Keratinocyte (primary cell): ENCODE data around the gene RASSF7. TPM values are rescaled to one million over a fixed set of nuclear protein-coding genes. Genes with fewer than 3 reads are reported as not detected.

ENCODE experiments used
- DNase-seq: peaks from one replicate; pipeline ENCODE4 v3.0.0-alpha.2; 2011; ENCODE audit warnings: low read depth, missing footprints, low spot score
- FAIRE-seq: peaks from 2 replicates; lab custom pipeline; 2011; peaks lifted over from hg19 to GRCh38; lab: Jason Lieb, UNC
- H2AFZ ChIP-seq: 2 replicates; pipeline ENCODE4 v1.6.0; 2012; ENCODE audit warnings: low read length, control low read depth, inconsistent platforms; ENCODE audit not compliant: control insufficient read depth
- H3K27ac ChIP-seq: 2 replicates; pipeline ENCODE4 v1.5.1; 2011; ENCODE audit warnings: low read length; ENCODE audit not compliant: control insufficient read depth, insufficient read depth
- H3K27me3 ChIP-seq: 3 replicates; pipeline ENCODE4 v1.6.0; 2011; ENCODE audit warnings: low read length; ENCODE audit not compliant: control insufficient read depth, insufficient read depth; ENCODE audit errors: extremely low read depth
- H3K36me3 ChIP-seq, 2 experiments: 2 replicates in 1 of 2; 3 replicates in 1 of 2; pipeline ENCODE4 v1.5.1; 2011; ENCODE audit warnings: low read length in 2 of 2, mild to moderate bottlenecking in 1 of 2; ENCODE audit not compliant: control insufficient read depth in 2 of 2, insufficient read depth in 2 of 2; ENCODE audit errors: extremely low read depth in 1 of 2
- H3K4me1 ChIP-seq: 3 replicates; pipeline ENCODE4 v1.5.1; 2011; ENCODE audit warnings: low read length; ENCODE audit not compliant: control insufficient read depth, insufficient read depth; ENCODE audit errors: extremely low read depth
- H3K4me2 ChIP-seq: 3 replicates; pipeline ENCODE4 v1.6.0; 2011; ENCODE audit warnings: low read depth, low read length; ENCODE audit not compliant: control insufficient read depth, insufficient read depth; ENCODE audit errors: extremely low read depth
- H3K4me3 ChIP-seq, 3 experiments: fragments of 200-600 bp in 1 of 3; sonication (generic) in 1 of 3; 2 replicates in 2 of 3; 3 replicates in 1 of 3; pipeline ENCODE4 v1.5.1; 2011 to 2016; ENCODE audit warnings: low read length in 3 of 3, mild to moderate bottlenecking in 3 of 3, control low read depth in 2 of 3, inconsistent platforms in 1 of 3, low read depth in 1 of 3, mixed read lengths in 1 of 3, mixed run types in 1 of 3, moderate library complexity in 1 of 3; ENCODE audit not compliant: control insufficient read depth in 2 of 3, insufficient read depth in 2 of 3; ENCODE audit errors: extremely low read depth in 1 of 3
- H3K79me2 ChIP-seq: 2 replicates; pipeline ENCODE4 v1.6.0; 2012; ENCODE audit warnings: low read length; ENCODE audit not compliant: control insufficient read depth, insufficient read depth
- H3K9ac ChIP-seq: 3 replicates; pipeline ENCODE4 v1.6.0; 2011; ENCODE audit warnings: low read length; ENCODE audit not compliant: control insufficient read depth, insufficient read depth; ENCODE audit errors: extremely low read depth
- H3K9me1 ChIP-seq: 3 replicates; pipeline ENCODE4 v1.6.0; 2011; ENCODE audit warnings: low read length; ENCODE audit not compliant: control insufficient read depth, insufficient read depth; ENCODE audit errors: extremely low read depth
- H3K9me3 ChIP-seq: 2 replicates; pipeline ENCODE4 v1.5.1; 2012; ENCODE audit warnings: low read depth, low read length; ENCODE audit not compliant: control insufficient read depth
- H4K20me1 ChIP-seq: 3 replicates; pipeline ENCODE4 v1.6.0; 2011; ENCODE audit warnings: low read length; ENCODE audit not compliant: control insufficient read depth, insufficient read depth; ENCODE audit errors: extremely low read depth
- EZH2 ChIP-seq: IDR thresholded peaks from one replicate; pipeline ENCODE4 v1.6.1; 2012; ENCODE audit warnings: inconsistent platforms, mild to moderate bottlenecking, low read length, moderate library complexity
- dilution Hi-C: fragments of 300-500 bp; cut with MboI; formaldehyde crosslinking; loops from one replicate; pipeline ENCODE4 v1.7.0; 2020; ENCODE audit warnings: low sequenced_read_pairs; ENCODE audit not compliant: extremely low pct_ligation_motif_present
- polyA plus RNA-seq, 5 experiments: library from polyadenylated mRNA; depleted of rRNA in 3 of 5; stranded (reverse) in 3 of 5; stranded (forward) in 1 of 5; unstranded in 1 of 5; fragments of >200 nt; gene quantifications; 1 replicate in 1 of 5; 2 replicates in 3 of 5; 3 replicates in 1 of 5; pipeline versions ENCODE4 v1.2.1 to v1.2.3, GENCODE V29; 2011 to 2012; ENCODE audit warnings: missing spikeins in 2 of 5, low read depth in 1 of 5, low replicate concordance in 1 of 5
- TF ChIP-seq, protein P1 (sequence below), 3 experiments: IDR thresholded peaks in 1 of 3; conservative IDR thresholded peaks in 1 of 3; optimal IDR thresholded peaks in 1 of 3; 2 replicates in 2 of 3; 3 replicates in 1 of 3; pipeline versions ENCODE3 to v1.5.1; 2011; ENCODE audit warnings: low read length in 3 of 3, mild to moderate bottlenecking in 3 of 3, moderate library complexity in 2 of 3, control low read depth in 1 of 3, inconsistent platforms in 1 of 3; ENCODE audit not compliant: insufficient read depth in 2 of 3; ENCODE audit errors: extremely low read depth in 1 of 3

The RASSF7 gene
- polyA plus RNA-seq, 1 donor (not counting 4 experiments of a cell fraction or from before 2014, with no cell fraction given), result 24.3 TPM

DNA sequence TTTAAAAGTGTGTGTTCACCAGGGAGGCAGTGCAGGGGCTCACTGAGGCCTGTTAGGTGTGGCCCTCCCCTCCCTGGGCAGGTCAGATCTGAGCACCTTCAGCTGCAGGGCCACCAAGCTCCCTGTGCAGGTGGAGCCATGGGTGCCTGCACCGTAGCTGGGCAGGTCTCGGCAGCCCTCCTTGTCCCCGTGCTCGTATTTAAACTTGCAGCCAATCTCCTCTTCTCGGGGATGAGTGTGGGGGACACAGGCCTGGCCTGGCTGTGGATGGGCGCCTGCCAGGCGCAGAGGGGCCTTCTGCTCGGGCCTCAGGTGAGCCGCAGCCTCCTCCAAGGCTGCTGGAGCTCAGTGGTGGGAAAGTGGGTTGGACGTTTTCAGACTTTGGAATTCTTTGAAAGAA, 34.6 kb downstream of the RASSF7 start:
- no peaks in the 10 kb centered on the region for H3K9me1 ChIP-seq
- H3K27ac ChIP-seq, result no peak overlapping the region
- H2AFZ ChIP-seq, result no peak overlapping the region
- no peak overlapping the region for H3K4me3 ChIP-seq
- TF ChIP-seq, protein P1, sequence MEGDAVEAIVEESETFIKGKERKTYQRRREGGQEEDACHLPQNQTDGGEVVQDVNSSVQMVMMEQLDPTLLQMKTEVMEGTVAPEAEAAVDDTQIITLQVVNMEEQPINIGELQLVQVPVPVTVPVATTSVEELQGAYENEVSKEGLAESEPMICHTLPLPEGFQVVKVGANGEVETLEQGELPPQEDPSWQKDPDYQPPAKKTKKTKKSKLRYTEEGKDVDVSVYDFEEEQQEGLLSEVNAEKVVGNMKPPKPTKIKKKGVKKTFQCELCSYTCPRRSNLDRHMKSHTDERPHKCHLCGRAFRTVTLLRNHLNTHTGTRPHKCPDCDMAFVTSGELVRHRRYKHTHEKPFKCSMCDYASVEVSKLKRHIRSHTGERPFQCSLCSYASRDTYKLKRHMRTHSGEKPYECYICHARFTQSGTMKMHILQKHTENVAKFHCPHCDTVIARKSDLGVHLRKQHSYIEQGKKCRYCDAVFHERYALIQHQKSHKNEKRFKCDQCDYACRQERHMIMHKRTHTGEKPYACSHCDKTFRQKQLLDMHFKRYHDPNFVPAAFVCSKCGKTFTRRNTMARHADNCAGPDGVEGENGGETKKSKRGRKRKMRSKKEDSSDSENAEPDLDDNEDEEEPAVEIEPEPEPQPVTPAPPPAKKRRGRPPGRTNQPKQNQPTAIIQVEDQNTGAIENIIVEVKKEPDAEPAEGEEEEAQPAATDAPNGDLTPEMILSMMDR (optimal IDR thresholded peaks at IDR 0.05 in 1 of 3, IDR thresholded peaks at IDR 0.05 in 1 of 3, conservative IDR thresholded peaks at IDR 0.05 in 1 of 3; ENCODE audit: extremely low read depth in 1 of 3, insufficient read depth in 2 of 3, low read length in 3 of 3), result no peak
- no peak for TF ChIP-seq EZH2
- FAIRE-seq (no peak), DNase-seq (no peak)
- H3K27me3 ChIP-seq, result no peaks in the 10 kb centered on the region
- H3K4me2 ChIP-seq, result no peak overlapping the region
- H3K9ac ChIP-seq, result no peak overlapping the region
- no peaks in the 10 kb centered on the region for H3K9me3 ChIP-seq
- no peaks in the 10 kb centered on the region for H4K20me1 ChIP-seq
- H3K4me1 ChIP-seq, result no peaks in the 10 kb centered on the region
- H3K79me2 ChIP-seq, result peaks cover 42% of the 10 kb centered on the region
- H3K36me3 ChIP-seq, result peaks cover 45 to 57% of the 10 kb centered on the region in 2 experiments
- dilution Hi-C loops, result no loop called here

DNA sequence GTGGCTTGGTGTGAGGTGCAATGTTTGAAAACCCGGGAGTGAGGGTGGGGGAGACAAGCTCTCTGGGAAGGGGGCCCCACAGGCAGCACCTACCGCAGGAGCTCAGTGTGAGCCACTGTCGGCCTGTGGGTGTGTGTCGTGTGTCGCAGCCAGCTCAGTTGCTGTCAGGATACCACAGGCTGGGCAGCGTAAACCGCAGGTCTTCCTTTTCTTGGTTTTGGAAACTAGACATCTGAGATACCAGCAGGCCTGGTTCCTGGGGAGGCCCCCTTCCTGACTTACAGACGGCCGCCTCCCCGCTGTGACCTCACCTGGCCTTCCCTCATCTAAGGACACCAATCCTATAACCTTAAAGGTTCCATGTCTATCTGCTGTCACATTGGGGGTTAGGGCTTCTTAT, 35.6 kb downstream of the RASSF7 start:
- Histone ChIP-seq H3K79me2 (peaks cover 42% of the 10 kb centered on the region), H3K4me2 (no peak overlapping the region), H3K27me3 (no peaks in the 10 kb centered on the region), H3K4me1 (no peaks in the 10 kb centered on the region), H3K36me3 (peaks cover 46 to 53% of the 10 kb centered on the region in 2 experiments), H3K4me3 (no peak overlapping the region), H2AFZ (no peak overlapping the region), H3K9ac (no peak overlapping the region), H3K9me1 (no peaks in the 10 kb centered on the region), H3K9me3 (no peaks in the 10 kb centered on the region), H3K27ac (no peak overlapping the region), H4K20me1 (no peaks in the 10 kb centered on the region)
- TF ChIP-seq, protein P1 (optimal IDR thresholded peaks at IDR 0.05 in 1 of 3, IDR thresholded peaks at IDR 0.05 in 1 of 3, conservative IDR thresholded peaks at IDR 0.05 in 1 of 3; ENCODE audit: extremely low read depth in 1 of 3, insufficient read depth in 2 of 3, low read length in 3 of 3), result no peak
- TF ChIP-seq EZH2, result no peak
- FAIRE-seq (no peak), DNase-seq (no peak)
- dilution Hi-C loops, result no loop called here
